Smooth muscle cell (in vitro differentiated cells): Measurements from ENCODE around the gene INO80B. TPM values are rescaled to one million over a fixed set of nuclear protein-coding genes. Genes with fewer than 3 reads are reported as not detected.
A peak's percentile ranks its signal among the peaks of the same experiment; 100 is the strongest.
"Not testable (repeated sequence)": the region's sequence is repeated elsewhere in the genome, so short reads cannot be mapped to it uniquely, and the experiment has no call there.

ENCODE experiments used
- DNase-seq: peaks from one replicate; lab custom pipeline; 2025; ENCODE audit not compliant: unreplicated experiment; lab: John Stamatoyannopoulos, UW
- H2AFZ ChIP-seq: fragments of 200-600 bp; sonication (generic); 2 replicates; pipeline ENCODE4 v1.6.0; 2016; ENCODE audit warnings: antibody characterized with exemption, low read depth, mild to moderate bottlenecking
- H3F3A ChIP-seq: fragments of 200-600 bp; sonication (generic); 2 replicates; pipeline ENCODE4 v1.6.0; 2017; ENCODE audit warnings: antibody characterized with exemption, low read depth
- H3K27ac ChIP-seq: fragments of 200-600 bp; sonication (generic); 2 replicates; pipeline ENCODE4 v1.5.1; 2016; ENCODE audit warnings: low read depth, mild to moderate bottlenecking
- H3K27me3 ChIP-seq: fragments of 200-600 bp; sonication (generic); 2 replicates; pipeline ENCODE4 v1.6.1; 2016; ENCODE audit warnings: low read depth, mild to moderate bottlenecking
- H3K36me3 ChIP-seq: fragments of 200-600 bp; sonication (generic); 2 replicates; pipeline ENCODE4 v1.5.1; 2016; ENCODE audit warnings: low read depth
- H3K4me1 ChIP-seq: fragments of 200-600 bp; sonication (generic); 2 replicates; pipeline ENCODE4 v1.5.1; 2016; ENCODE audit warnings: low read depth
- H3K4me2 ChIP-seq: fragments of 200-600 bp; sonication (generic); 2 replicates; pipeline ENCODE4 v1.6.0; 2016; ENCODE audit warnings: mild to moderate bottlenecking
- H3K4me3 ChIP-seq: fragments of 200-600 bp; sonication (generic); 2 replicates; pipeline ENCODE4 v1.5.1; 2016; ENCODE audit warnings: mild to moderate bottlenecking
- H3K79me2 ChIP-seq: fragments of 200-600 bp; sonication (generic); 2 replicates; pipeline ENCODE4 v1.6.0; 2016; ENCODE audit warnings: low read depth, mild to moderate bottlenecking
- H3K9ac ChIP-seq: fragments of 200-600 bp; sonication (generic); 2 replicates; pipeline ENCODE4 v1.6.0; 2016; ENCODE audit warnings: low read depth
- H3K9me3 ChIP-seq: fragments of 200-600 bp; sonication (generic); replicated peaks from 2 replicates; pipeline ENCODE4 v1.5.1; 2016; ENCODE audit warnings: low read depth
- H4K20me1 ChIP-seq: fragments of 200-600 bp; sonication (generic); 2 replicates; pipeline ENCODE4 v1.6.0; 2016; ENCODE audit warnings: low read depth
- CTCF ChIP-seq: fragments of 200-600 bp; sonication (generic); IDR thresholded peaks from 2 replicates; pipeline ENCODE4 v1.5.1; 2017; ENCODE audit warnings: borderline replicate concordance, mild to moderate bottlenecking, antibody characterized with exemption; ENCODE audit not compliant: insufficient read depth, poor library complexity, severe bottlenecking
- WGBS: methylation state at CpG from one replicate; pipeline ENCODE4 v1.1.7; 2016; ENCODE audit warnings: low lambda C conversion rate; 5-methylcytosine and 5-hydroxymethylcytosine counted together
- polyA plus RNA-seq: library from polyadenylated mRNA; unstranded; fragments of >200 nt; fragmentation: Nextera tagmentation; extraction: Ambion mirVana; gene quantifications from 2 replicates; pipeline ENCODE4 v1.2.1, GENCODE V29; 2016
- total RNA-seq: library from RNA; depleted of rRNA; stranded (reverse); fragments of >200 nt; gene quantifications from 2 replicates; pipeline ENCODE4 v1.2.3, GENCODE V29; 2014

Gene INO80B
- total and polyA plus RNA-seq, 2 experiments from 2014 or later: 4.7 to 10.4 TPM

- H3K4me1 ChIP-seq: peaks cover 5% of the 10 kb centered on the region
- DNase-seq: no peak
- WGBS: 94% methylated on average over 27 of the region's 27 CpGs
- H2AFZ ChIP-seq: no peak overlapping the region
- H3K27me3 ChIP-seq: peaks cover 4% of the 10 kb centered on the region
- no peak overlapping the region for H3K9ac ChIP-seq
- no peak overlapping the region for H3K4me3 ChIP-seq
- TF ChIP-seq CTCF: no peak
- H3K36me3 ChIP-seq: no peaks in the 10 kb centered on the region
- no peaks in the 10 kb centered on the region for H3F3A ChIP-seq
- no peaks in the 10 kb centered on the region for H3K79me2 ChIP-seq
- H4K20me1 ChIP-seq: no peaks in the 10 kb centered on the region
- no peaks in the 10 kb centered on the region for H3K9me3 ChIP-seq
- H3K4me2 ChIP-seq: no peak overlapping the region
- no peak overlapping the region for H3K27ac ChIP-seq
Measured at GRCh38 chr2:74418312-74418711, 36.6 kb upstream of the INO80B start.

- Histone ChIP-seq H3K79me2 (no peaks in the 10 kb centered on the region), H3K4me1 (peaks cover 5% of the 10 kb centered on the region), H3K9ac (no peak overlapping the region), H3K27ac (no peak overlapping the region), H3K9me3 (no peaks in the 10 kb centered on the region), H3K36me3 (no peaks in the 10 kb centered on the region), H2AFZ (no peak overlapping the region), H3K27me3 (peaks cover 4% of the 10 kb centered on the region), H4K20me1 (no peaks in the 10 kb centered on the region), H3F3A (peaks cover 3% of the 10 kb centered on the region), H3K4me2 (no peak overlapping the region), H3K4me3 (no peak overlapping the region)
- no peak for DNase-seq
- no peak for TF ChIP-seq CTCF
- 91% methylated on average over 1 of the region's 1 CpG for WGBS
Measured at GRCh38 chr2:74419345-74419744, 35.5 kb upstream of the INO80B start.

- Histone ChIP-seq H3K4me1 (peaks cover 5% of the 10 kb centered on the region), H2AFZ (no peak overlapping the region), H3F3A (peaks cover 5% of the 10 kb centered on the region), H3K27me3 (peaks cover 4% of the 10 kb centered on the region), H4K20me1 (no peaks in the 10 kb centered on the region), H3K36me3 (no peaks in the 10 kb centered on the region), H3K4me3 (no peak overlapping the region), H3K9ac (no peak overlapping the region), H3K79me2 (no peaks in the 10 kb centered on the region), H3K9me3 (no peaks in the 10 kb centered on the region), H3K27ac (no peak overlapping the region), H3K4me2 (no peak overlapping the region)
- 91% methylated on average over 2 of the region's 2 CpGs for WGBS
- DNase-seq: no peak
- no peak for TF ChIP-seq CTCF
Measured at GRCh38 chr2:74420006-74420405, 34.9 kb upstream of the INO80B start.

- H3F3A ChIP-seq, H4K20me1 ChIP-seq, H3K9me3 ChIP-seq, H3K27me3 ChIP-seq, H3K4me1 ChIP-seq, H3K79me2 ChIP-seq, H3K9ac ChIP-seq, H3K36me3 ChIP-seq, DNase-seq: not testable (repeated sequence)
- Histone ChIP-seq H3K4me3 (peak overlapping the region; percentile 59), H3K27ac (peak overlapping the region; percentile 2), H2AFZ (peak overlapping the region; percentile 87), H3K4me2 (peak overlapping the region; percentile 96)
- WGBS: 84% methylated on average over 19 of the region's 19 CpGs
Measured at GRCh38 chr2:74420443-74421103, 34.3 kb upstream of the INO80B start.
